Neuronal stem cell (in vitro differentiated cells): Measurements from ENCODE around the gene NR5A1.

Experiments
- DNase-seq: peaks from one replicate; pipeline ENCODE4 v3.0.0-alpha.2; 2013; ENCODE audit warnings: low spot score
- H2AFZ ChIP-seq: one replicate; pipeline ENCODE4 v1.6.1; 2013; ENCODE audit warnings: mild to moderate bottlenecking, low read length, inconsistent platforms
- H2AK5ac ChIP-seq: 2 replicates; pipeline ENCODE4 v1.6.1; 2013; ENCODE audit warnings: low read depth, mild to moderate bottlenecking, inconsistent platforms, low read length, moderate library complexity, mixed read lengths
- H2BK120ac ChIP-seq: 2 replicates; pipeline ENCODE4 v1.6.1; 2013; ENCODE audit warnings: low read depth, mild to moderate bottlenecking, inconsistent platforms, low read length, moderate library complexity, mixed read lengths
- H2BK12ac ChIP-seq: one replicate; pipeline ENCODE4 v1.6.1; 2013; ENCODE audit warnings: low read length, inconsistent platforms
- H2BK15ac ChIP-seq: 2 replicates; pipeline ENCODE4 v1.6.1; 2013; ENCODE audit warnings: mild to moderate bottlenecking, low read length, inconsistent platforms, mixed read lengths
- H2BK5ac ChIP-seq: one replicate; pipeline ENCODE4 v1.6.1; 2013; ENCODE audit warnings: inconsistent platforms, mild to moderate bottlenecking, low read length, moderate library complexity
- H3K14ac ChIP-seq: one replicate; pipeline ENCODE4 v1.6.1; 2013; ENCODE audit warnings: low read length, inconsistent platforms
- H3K18ac ChIP-seq: 2 replicates; pipeline ENCODE4 v1.6.1; 2013; ENCODE audit warnings: low read length, inconsistent platforms
- H3K23ac ChIP-seq: 2 replicates; pipeline ENCODE4 v1.6.1; 2013; ENCODE audit warnings: low read depth, mild to moderate bottlenecking, mixed read lengths, low read length, inconsistent platforms; ENCODE audit not compliant: poor library complexity
- H3K27ac ChIP-seq: replicated peaks from 3 replicates; pipeline ENCODE4 v1.5.1; 2013; ENCODE audit warnings: low read length, inconsistent platforms
- H3K27me3 ChIP-seq, 3 experiments: 2 replicates each; pipeline ENCODE4 v1.6.1; 2013; ENCODE audit warnings: low read length in 3 of 3, mild to moderate bottlenecking in 2 of 3, inconsistent platforms in 1 of 3, low read depth in 1 of 3, mixed read lengths in 1 of 3, moderate library complexity in 1 of 3; ENCODE audit not compliant: control insufficient read depth in 3 of 3, insufficient read depth in 3 of 3
- H3K36me3 ChIP-seq, 2 donors: replicated peaks in 1 of 2; 2 replicates each; pipeline ENCODE4 v1.6.1; 2013; ENCODE audit warnings: low read length in 2 of 2; ENCODE audit not compliant: control insufficient read depth in 2 of 2, insufficient read depth in 2 of 2
- H3K4ac ChIP-seq: 2 replicates; pipeline ENCODE4 v1.6.1; 2013; ENCODE audit warnings: inconsistent platforms, mild to moderate bottlenecking, low read length, moderate library complexity
- H3K4me1 ChIP-seq, 2 donors: 1 replicate in 1 of 2; 2 replicates in 1 of 2; pipeline ENCODE4 v1.6.1; 2013; ENCODE audit warnings: low read length in 2 of 2, low read depth in 1 of 2; ENCODE audit not compliant: control insufficient read depth in 2 of 2, insufficient read depth in 1 of 2
- H3K4me2 ChIP-seq: one replicate; pipeline ENCODE4 v1.6.1; 2013; ENCODE audit warnings: mild to moderate bottlenecking, low read length, inconsistent platforms; ENCODE audit not compliant: insufficient read depth, poor library complexity, severe bottlenecking
- H3K4me3 ChIP-seq, 2 donors: 2 replicates each; pipeline ENCODE4 v1.5.1; 2013; ENCODE audit warnings: low read length in 2 of 2, mild to moderate bottlenecking in 2 of 2, inconsistent platforms in 1 of 2, moderate library complexity in 1 of 2
- H3K79me1 ChIP-seq: one replicate; pipeline ENCODE4 v1.6.1; 2013; ENCODE audit warnings: low read depth, mild to moderate bottlenecking, inconsistent platforms, low read length, moderate library complexity
- H3K9ac ChIP-seq: one replicate; pipeline ENCODE4 v1.6.1; 2013; ENCODE audit warnings: mild to moderate bottlenecking, low read depth, low read length, inconsistent platforms; ENCODE audit not compliant: poor library complexity
- H3K9me3 ChIP-seq, 2 donors: replicated peaks in 1 of 2; 2 replicates each; pipeline versions ENCODE3 to v1.6.1; 2013; ENCODE audit warnings: low read length in 2 of 2, mild to moderate bottlenecking in 2 of 2, inconsistent platforms in 1 of 2, low read depth in 1 of 2, mixed read lengths in 1 of 2, moderate library complexity in 1 of 2; ENCODE audit not compliant: control insufficient read depth in 2 of 2, insufficient read depth in 1 of 2
- H4K8ac ChIP-seq: one replicate; pipeline ENCODE4 v1.6.1; 2013; ENCODE audit warnings: low read depth, mild to moderate bottlenecking, inconsistent platforms, low read length, moderate library complexity
- H4K91ac ChIP-seq: one replicate; pipeline ENCODE4 v1.6.1; 2013; ENCODE audit warnings: low read length, low read depth, mild to moderate bottlenecking, inconsistent platforms; ENCODE audit not compliant: poor library complexity
- WGBS, 2 donors: extraction: QIAGEN DNeasy Blood & Tissue Kit; methylation state at CpG; one replicate each; pipeline ENCODE4 v1.1.7; 2013; ENCODE audit warnings: missing lambda C conversion rate in 2 of 2, mixed read lengths in 1 of 2; ENCODE audit not compliant: insufficient read length in 2 of 2, insufficient replicate concordance in 1 of 2; ENCODE audit errors: extremely low coverage in 2 of 2; 5-methylcytosine and 5-hydroxymethylcytosine counted together

NR5A1 gene

DNA sequence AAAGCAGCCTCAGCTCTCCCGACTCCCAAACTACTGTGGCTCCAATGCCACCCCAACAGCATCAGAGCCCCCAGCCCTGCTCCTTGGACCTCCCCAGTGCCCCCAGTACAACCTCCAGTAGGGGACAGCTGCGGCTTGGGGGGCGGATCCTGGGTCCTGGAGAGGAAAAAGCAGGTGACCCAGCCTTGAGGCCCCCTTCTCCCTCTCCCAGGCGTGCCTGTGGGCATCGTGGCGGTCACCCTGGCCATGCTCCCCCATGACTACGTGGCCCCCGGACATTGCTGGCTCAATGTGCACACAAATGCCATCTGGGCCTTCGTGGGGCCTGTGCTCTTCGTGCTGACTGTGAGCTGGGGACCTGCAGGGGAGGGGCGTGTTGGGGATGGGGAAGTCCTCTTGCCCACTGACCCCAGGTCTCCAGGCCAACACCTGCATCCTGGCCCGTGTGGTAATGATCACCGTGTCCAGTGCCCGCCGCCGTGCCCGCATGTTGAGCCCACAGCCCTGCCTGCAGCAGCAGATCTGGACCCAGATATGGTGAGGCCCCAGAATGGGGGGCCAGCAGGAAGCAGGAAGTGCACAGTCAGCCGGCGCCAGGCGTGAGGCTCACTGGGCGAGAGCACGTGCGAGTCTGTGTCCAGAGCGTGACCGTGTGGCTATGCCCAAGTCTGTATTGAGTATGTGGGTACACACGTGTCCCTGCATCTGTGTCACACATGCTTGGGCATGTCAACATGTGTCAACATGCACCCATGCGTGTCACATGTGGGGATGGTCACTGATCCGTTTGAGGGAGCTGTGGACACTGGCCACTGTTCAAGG lies 38.0 kb downstream of the NR5A1 start:
- H3K36me3 ChIP-seq = no peaks in the 10 kb centered on the region
- no peak overlapping the region for H3K9ac ChIP-seq
- H3K23ac ChIP-seq = peak overlapping the region; percentile 1
- H3K4ac ChIP-seq = no peak overlapping the region
- no peak overlapping the region for H2BK120ac ChIP-seq
- peaks cover 0 to 2% of the 10 kb centered on the region in 2 donors for H3K9me3 ChIP-seq
- peak overlapping the region; percentile 97 for H3K14ac ChIP-seq
- H4K8ac ChIP-seq = peak overlapping the region; percentile 43
- no peaks in the 10 kb centered on the region for H3K79me1 ChIP-seq
- H3K27me3 ChIP-seq = peaks cover 0 to 65% (median 3%) of the 10 kb centered on the region in 3 experiments
- no peak for DNase-seq
- peak overlapping the region; percentile 5 for H3K18ac ChIP-seq
- H3K27ac ChIP-seq = no peak overlapping the region
- H2BK12ac ChIP-seq = peak overlapping the region; percentile 41
- no CpG with 5 or more reads among the region's 28 CpGs for WGBS, 2 donors
- peak overlapping the region; percentile 97 for H2AK5ac ChIP-seq
- no peak overlapping the region for H2AFZ ChIP-seq
- no peak overlapping the region for H4K91ac ChIP-seq
- H2BK5ac ChIP-seq = peak overlapping the region; percentile 68
- peaks cover 0 to 4% of the 10 kb centered on the region in 2 donors for H3K4me1 ChIP-seq
- no peak overlapping the region for H3K4me2 ChIP-seq
- H2BK15ac ChIP-seq = peak overlapping the region; percentile 89
- H3K4me3 ChIP-seq = no peak overlapping the region

GRCh38 chr9:124468061-124468740 lies 39.0 kb downstream of the NR5A1 start:
- Histone ChIP-seq H3K79me1 (no peaks in the 10 kb centered on the region), H3K27ac (no peak overlapping the region), H3K4me3 (no peak overlapping the region), H3K23ac (peak overlapping the region; percentile 85), H3K18ac (peak overlapping the region; percentile 91), H3K36me3 (no peaks in the 10 kb centered on the region), H2AFZ (no peak overlapping the region), H2BK12ac (peak overlapping the region; percentile 22), H3K4me1 (peaks cover 0 to 2% of the 10 kb centered on the region in 2 donors), H3K9ac (peak overlapping the region; percentile 44), H3K9me3 (peaks cover under 1 to 2% of the 10 kb centered on the region in 2 donors), H2AK5ac (peak overlapping the region; percentile 94), H2BK5ac (no peak overlapping the region), H3K4ac (no peak overlapping the region), H2BK15ac (peak overlapping the region; percentile 93), H3K4me2 (no peak overlapping the region), H3K27me3 (peaks cover 0 to 59% (median 3%) of the 10 kb centered on the region in 3 experiments), H2BK120ac (no peak overlapping the region), H4K91ac (peak overlapping the region; percentile 95), H3K14ac (peak overlapping the region; percentile 82), H4K8ac (no peak overlapping the region)
- WGBS, 2 donors = no CpG with 5 or more reads among the region's 19 CpGs
- DNase-seq = no peak

DNA sequence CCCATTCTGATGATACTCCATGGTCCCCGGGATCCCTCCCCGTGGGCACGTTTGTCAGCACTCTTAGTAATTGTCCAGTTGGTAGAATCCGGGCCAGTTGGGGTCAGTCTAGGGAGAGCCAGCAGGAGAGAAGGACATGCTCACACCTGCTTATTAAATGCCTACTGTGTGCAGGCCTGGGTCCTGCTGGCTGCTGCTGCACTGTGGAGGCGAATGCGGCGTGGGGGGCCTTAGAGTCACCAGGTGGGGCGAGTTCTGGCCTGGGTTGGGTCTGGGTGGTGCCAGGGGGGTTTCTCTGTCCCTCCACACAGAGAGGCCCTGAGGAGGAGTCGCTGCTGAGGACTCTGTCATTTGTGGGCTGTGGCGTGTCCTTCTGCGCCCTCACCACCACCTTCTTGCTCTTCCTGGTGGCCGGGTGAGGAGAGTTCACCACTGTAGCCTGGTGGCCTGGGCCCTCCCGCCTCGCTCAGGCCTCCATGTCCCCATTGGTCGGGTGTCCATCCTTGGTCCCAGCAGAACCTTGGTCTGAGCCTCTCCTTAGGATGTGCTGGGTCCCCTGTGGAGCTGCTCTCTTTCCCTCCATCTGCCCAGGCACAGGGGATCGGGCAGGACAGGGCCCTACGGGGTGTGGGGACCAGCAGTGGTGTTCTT lies 39.7 kb downstream of the NR5A1 start:
- DNase-seq = no peak
- H2AK5ac ChIP-seq = peak overlapping the region; percentile 94
- no peak overlapping the region for H3K27ac ChIP-seq
- H3K9me3 ChIP-seq = peaks cover 2 to 6% of the 10 kb centered on the region in 2 donors
- H3K14ac ChIP-seq = peak overlapping the region; percentile 94
- no peaks in the 10 kb centered on the region for H3K4me1 ChIP-seq
- no peak overlapping the region for H3K9ac ChIP-seq
- H3K4ac ChIP-seq = no peak overlapping the region
- H3K36me3 ChIP-seq = no peaks in the 10 kb centered on the region
- no peak overlapping the region for H3K4me2 ChIP-seq
- H3K4me3 ChIP-seq = no peak overlapping the region
- peaks cover 0 to 54% (median 3%) of the 10 kb centered on the region in 3 experiments for H3K27me3 ChIP-seq
- peak overlapping the region; percentile 93 for H2BK15ac ChIP-seq
- no peak overlapping the region for H4K8ac ChIP-seq
- peak overlapping the region; percentile 22 for H2BK12ac ChIP-seq
- H2BK5ac ChIP-seq = no peak overlapping the region
- peak overlapping the region; percentile 65 for H3K23ac ChIP-seq
- peak overlapping the region; percentile 59 for H3K18ac ChIP-seq
- no peak overlapping the region for H4K91ac ChIP-seq
- no peak overlapping the region for H2AFZ ChIP-seq
- WGBS, 2 donors = no CpG with 5 or more reads among the region's 17 CpGs
- H3K79me1 ChIP-seq = no peaks in the 10 kb centered on the region
- H2BK120ac ChIP-seq = no peak overlapping the region
